HepG2 (cell line): Measurements from ENCODE around the gene PUS3. TPM values are rescaled to one million over a fixed set of nuclear protein-coding genes. Genes with fewer than 3 reads are reported as not detected.

ENCODE experiments used
- CAMTA2 ChIP-seq: sonication (generic); formaldehyde crosslinking; IDR thresholded peaks from 2 replicates; pipeline ENCODE4 v1.4.0; 2020; ENCODE audit warnings: mild to moderate bottlenecking, missing genetic modification reagents, borderline replicate concordance
- CEBPG ChIP-seq: IDR thresholded peaks from 2 replicates; pipeline ENCODE4 v1.6.1; 2016
- FOSL1 ChIP-seq: sonication (generic); formaldehyde crosslinking; IDR thresholded peaks from 2 replicates; pipeline ENCODE4 v1.9.0; 2021; ENCODE audit warnings: missing genetic modification reagents, borderline replicate concordance
- GABPB1 ChIP-seq: IDR thresholded peaks from 2 replicates; pipeline ENCODE4 v1.6.1; 2016; ENCODE audit warnings: mild to moderate bottlenecking, missing genetic modification reagents, moderate library complexity, missing compliant biosample characterization
- GMEB1 ChIP-seq: sonication (generic); formaldehyde crosslinking; IDR thresholded peaks from 2 replicates; pipeline ENCODE4 v1.5.1; 2020; ENCODE audit warnings: missing genetic modification reagents, mild to moderate bottlenecking, borderline replicate concordance
- MIER3 ChIP-seq: IDR thresholded peaks from 2 replicates; pipeline ENCODE4 v1.6.1; 2016; ENCODE audit warnings: missing compliant biosample characterization, borderline replicate concordance
- NCOA1 ChIP-seq: sonication (generic); formaldehyde crosslinking; IDR thresholded peaks from 2 replicates; pipeline ENCODE4 v1.9.0; 2021; ENCODE audit warnings: missing genetic modification reagents
- POGK ChIP-seq: sonication (generic); formaldehyde crosslinking; conservative IDR thresholded peaks from 2 replicates; pipeline ENCODE4 v1.8.0; 2022; ENCODE audit warnings: mild to moderate bottlenecking, moderate library complexity, missing genetic modification reagents
- SRSF1 ChIP-seq: fragments of 200-400 bp; formaldehyde crosslinking; optimal IDR thresholded peaks from 2 replicates; pipeline ENCODE3; 2017; ENCODE audit warnings: mild to moderate bottlenecking, low read depth, low read length, moderate library complexity
- TAF1 ChIP-seq: sonication (generic); formaldehyde crosslinking; IDR thresholded peaks from 2 replicates; pipeline ENCODE4 v1.4.0; 2020; ENCODE audit warnings: missing genetic modification reagents
- ZBTB20 ChIP-seq: sonication (generic); formaldehyde crosslinking; IDR thresholded peaks from 2 replicates; pipeline ENCODE4 v1.8.1; 2023; ENCODE audit warnings: missing genetic modification reagents, low read depth, mild to moderate bottlenecking, borderline replicate concordance
- ZNF230 ChIP-seq: sonication (generic); formaldehyde crosslinking; IDR thresholded peaks from 2 replicates; pipeline ENCODE4 v1.4.0; 2020; ENCODE audit warnings: mild to moderate bottlenecking, missing genetic modification reagents
- ZNF609 ChIP-seq: sonication (generic); formaldehyde crosslinking; IDR thresholded peaks from 2 replicates; pipeline ENCODE4 v1.4.0; 2020; ENCODE audit warnings: mild to moderate bottlenecking, missing genetic modification reagents, borderline replicate concordance
- ZNF720 ChIP-seq: sonication (generic); formaldehyde crosslinking; IDR thresholded peaks from 2 replicates; pipeline ENCODE4 v1.4.0; 2020; ENCODE audit warnings: missing genetic modification reagents
- ZNF777 ChIP-seq: sonication (generic); formaldehyde crosslinking; IDR thresholded peaks from 2 replicates; pipeline ENCODE4 v1.4.0; 2020; ENCODE audit warnings: missing genetic modification reagents
- ZNF83 ChIP-seq: sonication (generic); formaldehyde crosslinking; IDR thresholded peaks from 2 replicates; pipeline ENCODE4 v1.4.0; 2020; ENCODE audit warnings: missing genetic modification reagents, mild to moderate bottlenecking, borderline replicate concordance
- polyA plus RNA-seq, 8 experiments: library from polyadenylated mRNA; depleted of rRNA in 3 of 8; stranded (reverse) in 7 of 8; unstranded in 1 of 8; fragments of >200 nt; fragmentation: Illumina TruSeq in 4 of 8; extraction: Trizol in 4 of 8; gene quantifications; 2 replicates each; pipeline versions ENCODE4 v1.2.1 to v1.2.3, GENCODE V29; 2011 to 2016; ENCODE audit warnings: low read depth in 4 of 8, missing spikeins in 1 of 8, mixed read lengths in 1 of 8; ENCODE audit not compliant: insufficient read depth in 1 of 8
- total RNA-seq, 5 experiments: library from RNA; depleted of rRNA; stranded (reverse); fragments of >200 nt; fragmentation: Illumina TruSeq; extraction: Trizol; gene quantifications; 2 replicates each; pipeline ENCODE4 v1.2.3, GENCODE V29; 2016; ENCODE audit warnings: low read depth in 1 of 5
- TF ChIP-seq, protein P1 (sequence below): sonication (generic); formaldehyde crosslinking; IDR thresholded peaks from 2 replicates; pipeline ENCODE4 v1.4.0; 2020; ENCODE audit warnings: missing genetic modification reagents

The PUS3 gene
- total and polyA plus RNA-seq, 2 of the 13 experiments (the other 11 are each of a cell fraction or from before 2014, with no cell fraction given) = 6.0 to 18.2 TPM

- no peak for TF ChIP-seq ZNF83
- no peak for TF ChIP-seq CAMTA2
- TF ChIP-seq ZBTB20 (CRISPR knock-in tag) = no peak
- TF ChIP-seq ZNF777 (CRISPR knock-in tag) = no peak
- no peak for TF ChIP-seq POGK
- no peak for TF ChIP-seq ZNF230 (CRISPR knock-in tag)
- no peak for TF ChIP-seq SRSF1
- peak; percentile 93 for TF ChIP-seq GABPB1
- no peak for TF ChIP-seq FOSL1 (CRISPR knock-in tag)
- TF ChIP-seq, protein P1, sequence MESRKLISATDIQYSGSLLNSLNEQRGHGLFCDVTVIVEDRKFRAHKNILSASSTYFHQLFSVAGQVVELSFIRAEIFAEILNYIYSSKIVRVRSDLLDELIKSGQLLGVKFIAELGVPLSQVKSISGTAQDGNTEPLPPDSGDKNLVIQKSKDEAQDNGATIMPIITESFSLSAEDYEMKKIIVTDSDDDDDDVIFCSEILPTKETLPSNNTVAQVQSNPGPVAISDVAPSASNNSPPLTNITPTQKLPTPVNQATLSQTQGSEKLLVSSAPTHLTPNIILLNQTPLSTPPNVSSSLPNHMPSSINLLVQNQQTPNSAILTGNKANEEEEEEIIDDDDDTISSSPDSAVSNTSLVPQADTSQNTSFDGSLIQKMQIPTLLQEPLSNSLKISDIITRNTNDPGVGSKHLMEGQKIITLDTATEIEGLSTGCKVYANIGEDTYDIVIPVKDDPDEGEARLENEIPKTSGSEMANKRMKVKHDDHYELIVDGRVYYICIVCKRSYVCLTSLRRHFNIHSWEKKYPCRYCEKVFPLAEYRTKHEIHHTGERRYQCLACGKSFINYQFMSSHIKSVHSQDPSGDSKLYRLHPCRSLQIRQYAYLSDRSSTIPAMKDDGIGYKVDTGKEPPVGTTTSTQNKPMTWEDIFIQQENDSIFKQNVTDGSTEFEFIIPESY = no peak
- no peak for TF ChIP-seq MIER3 (CRISPR knock-in tag)
- TF ChIP-seq GMEB1 (CRISPR knock-in tag) = peak; percentile 93
- TF ChIP-seq NCOA1 (CRISPR knock-in tag) = peak; percentile 49; the same call in 1 of the 2 replicates
- no peak for TF ChIP-seq ZNF720
- TF ChIP-seq ZNF609 = no peak
- TF ChIP-seq CEBPG (CRISPR knock-in tag) = no peak
- peak; percentile 59; the same call in 1 of the 2 replicates for TF ChIP-seq TAF1
These were observed at the start of gene PUS3 (continued) for GRCh38 chr11:125902927-125903710.
